Inflammatory macrophage treated with lipopolysaccharide for 1 hour (primary cell): ENCODE data around the gene RASSF3.
"Not testable (repeated sequence)": the region's sequence is repeated elsewhere in the genome, so short reads cannot be mapped to it uniquely, and the experiment has no call there.

Source experiments
- DNase-seq, 2 donors: peaks; one replicate each; pipeline ENCODE4 v3.0.0-alpha.2; 2020 to 2022

RASSF3 gene

GRCh38 chr12:64672925-64673409 lies 62.7 kb downstream of the RASSF3 start:
- no peak for DNase-seq

DNA sequence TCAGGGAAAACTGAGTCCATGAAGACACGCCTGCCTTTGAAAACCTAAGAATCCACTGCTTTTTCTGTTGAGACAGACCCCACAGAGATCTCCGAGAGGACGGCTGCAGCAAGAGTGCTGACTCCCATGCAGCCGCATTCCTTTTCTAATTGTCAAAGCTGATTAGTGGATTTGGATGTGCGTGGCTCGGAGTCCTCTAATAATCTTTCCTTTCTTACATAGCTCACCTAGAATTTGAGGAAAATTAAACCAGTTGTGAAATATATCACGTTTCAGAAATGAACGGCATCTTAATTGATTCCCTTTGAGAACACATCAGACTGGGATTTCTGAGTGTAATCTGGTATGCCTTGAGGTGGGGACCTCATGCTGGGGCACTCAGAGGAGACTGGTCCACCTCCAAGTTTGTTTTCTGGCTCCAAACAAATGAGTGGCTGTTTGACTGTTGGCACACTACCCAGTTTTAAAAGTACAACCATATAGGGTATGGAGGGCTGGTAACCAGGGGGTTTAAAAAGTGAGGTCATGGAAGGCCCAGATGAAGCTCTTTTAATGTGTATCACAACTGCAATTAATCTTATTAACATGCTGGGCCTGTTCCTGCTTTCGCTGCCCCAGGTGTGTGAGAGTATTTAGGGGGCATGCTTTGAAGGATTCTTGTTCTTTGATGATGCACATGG lies 63.3 kb downstream of the RASSF3 start:
- DNase-seq, result no peak

DNA sequence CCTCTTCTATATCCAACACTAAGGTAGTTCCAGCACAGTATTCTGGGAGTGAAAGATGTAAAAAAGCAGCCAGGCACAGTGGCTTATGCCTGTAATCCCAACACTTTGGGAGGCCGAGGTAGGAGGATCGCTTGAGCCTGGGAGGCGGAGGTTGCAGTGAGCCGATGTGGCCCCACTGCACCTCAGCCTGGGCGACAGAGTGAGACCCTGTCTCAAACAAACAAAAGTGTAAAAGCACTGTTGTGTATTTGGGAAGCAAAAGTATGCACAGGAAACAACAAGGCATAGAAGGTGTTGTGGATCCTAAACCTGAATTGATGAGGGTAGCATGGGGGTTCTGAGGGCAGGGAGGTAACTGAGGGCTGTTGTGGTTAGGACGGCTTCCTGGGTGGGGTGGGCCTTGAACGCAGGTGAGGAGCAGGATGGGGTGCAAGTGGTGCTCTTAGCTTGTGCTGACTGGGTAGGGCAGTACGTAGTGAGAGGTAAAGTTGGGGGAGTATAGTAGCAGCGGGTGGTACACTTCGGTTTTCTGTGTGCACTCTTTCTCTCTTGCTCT lies 64.2 kb downstream of the RASSF3 start:
- no peak for DNase-seq

DNA sequence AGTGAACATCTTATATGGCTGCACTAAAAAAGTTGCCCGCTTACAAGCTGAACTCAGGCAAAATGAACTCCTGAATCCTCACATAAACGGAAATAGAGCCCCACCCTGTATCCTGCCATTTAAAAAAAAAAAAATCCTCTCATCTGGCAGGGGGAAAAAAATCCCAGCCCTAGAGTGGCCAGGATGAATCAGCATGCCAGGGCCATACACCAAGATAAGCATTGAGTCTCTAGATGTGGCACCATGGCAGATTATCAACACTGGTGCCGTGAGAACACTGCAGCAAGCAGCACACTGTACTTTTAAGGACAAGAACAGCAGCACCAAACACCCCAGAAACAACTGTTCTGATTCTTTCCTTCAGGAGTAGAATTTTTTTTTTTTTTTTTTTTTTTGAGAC lies 65.5 kb downstream of the RASSF3 start:
- DNase-seq, result no peak

- no peak for DNase-seq
These were observed 68.0 kb downstream of the RASSF3 start for GRCh38 chr12:64678248-64678647.

- no peak for DNase-seq
These were observed 68.5 kb downstream of the RASSF3 start for GRCh38 chr12:64678835-64679234.

DNA sequence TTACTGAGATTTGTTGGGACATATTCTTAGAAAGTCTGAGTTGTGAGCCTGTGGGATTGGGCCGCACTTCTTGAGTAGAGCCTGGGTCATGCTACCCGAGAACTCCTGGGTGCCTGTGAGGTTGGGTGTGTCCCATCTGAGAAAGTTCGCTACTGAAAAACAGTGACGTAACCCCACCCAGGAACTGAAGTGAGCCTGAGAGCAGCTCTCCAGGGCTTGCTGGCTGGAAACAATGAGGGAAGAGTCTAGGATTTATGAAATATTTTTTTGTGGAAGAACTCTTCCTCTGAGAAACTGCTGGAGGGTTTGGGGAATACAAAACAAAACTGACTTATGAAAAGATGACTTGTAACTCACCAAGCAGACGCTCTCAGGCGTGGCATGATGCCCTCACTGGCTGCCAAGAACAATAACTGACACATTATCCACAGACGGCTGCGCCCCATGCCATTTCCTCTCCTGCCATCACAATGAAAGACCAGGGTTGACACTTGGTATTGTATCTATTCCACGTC lies 69.2 kb downstream of the RASSF3 start:
- peak; percentile 44 to 53 for DNase-seq

DNA sequence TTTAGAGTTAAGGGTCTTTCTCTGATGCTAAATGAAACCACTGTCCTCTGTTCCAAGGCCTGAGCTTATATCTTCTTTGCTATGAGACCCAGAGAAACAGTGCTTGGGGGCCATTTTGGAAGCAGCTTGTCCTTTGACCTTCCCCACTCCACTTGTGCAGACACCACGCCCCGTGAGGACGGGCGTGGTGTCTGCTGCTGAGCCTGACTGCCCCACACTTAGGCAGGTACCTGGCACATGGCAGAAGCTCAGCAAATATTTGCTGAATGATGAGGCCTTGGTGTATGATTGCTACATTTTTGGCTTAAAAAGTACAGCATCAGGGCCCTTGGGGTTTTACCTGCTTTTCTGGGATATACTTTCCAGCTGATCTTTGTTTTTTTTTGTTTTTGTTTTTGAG lies 69.9 kb downstream of the RASSF3 start:
- no peak for DNase-seq

DNA sequence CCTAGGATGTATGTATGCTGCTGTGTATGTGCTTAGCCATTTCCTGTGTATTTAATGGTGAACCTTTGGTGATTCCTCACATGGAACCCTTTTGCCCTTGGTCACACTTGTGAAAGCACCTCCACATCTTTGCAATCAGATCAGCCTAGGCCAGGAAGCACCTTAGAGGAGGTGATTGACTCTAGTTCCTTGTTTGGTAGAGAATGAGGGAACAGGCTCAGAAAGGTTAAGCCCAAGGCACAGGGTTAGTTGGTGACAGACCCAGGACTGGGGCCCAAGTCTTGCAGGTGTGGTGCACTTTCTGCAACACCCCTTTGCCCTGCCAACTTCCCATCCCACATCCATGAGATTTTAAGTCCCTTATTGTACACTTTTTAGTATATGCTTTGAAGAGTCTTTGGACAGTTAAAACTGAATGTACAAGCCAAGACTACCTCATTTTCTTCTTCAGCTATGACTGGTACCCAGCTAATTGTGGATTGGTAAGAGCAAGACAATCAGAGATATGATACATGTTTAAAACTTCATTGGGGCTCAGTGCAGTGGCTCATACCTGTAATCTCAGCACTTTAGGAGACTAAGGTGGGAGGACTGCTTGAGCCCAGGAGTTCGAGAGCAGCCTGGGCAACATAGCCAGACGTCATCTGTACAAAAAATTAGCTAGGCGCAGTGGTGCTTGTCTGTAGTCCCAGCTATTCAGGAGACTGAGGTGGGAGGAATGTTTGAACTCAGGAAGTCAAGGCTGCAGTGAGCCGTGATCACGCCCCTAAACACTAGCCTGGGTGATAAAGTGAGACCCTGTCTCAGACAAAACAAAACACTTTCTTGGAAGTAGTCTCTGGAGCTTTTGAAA lies 71.1 kb downstream of the RASSF3 start:
- no peak for DNase-seq

- no peak for DNase-seq
These were observed 72.4 kb downstream of the RASSF3 start for GRCh38 chr12:64682572-64683277.

DNA sequence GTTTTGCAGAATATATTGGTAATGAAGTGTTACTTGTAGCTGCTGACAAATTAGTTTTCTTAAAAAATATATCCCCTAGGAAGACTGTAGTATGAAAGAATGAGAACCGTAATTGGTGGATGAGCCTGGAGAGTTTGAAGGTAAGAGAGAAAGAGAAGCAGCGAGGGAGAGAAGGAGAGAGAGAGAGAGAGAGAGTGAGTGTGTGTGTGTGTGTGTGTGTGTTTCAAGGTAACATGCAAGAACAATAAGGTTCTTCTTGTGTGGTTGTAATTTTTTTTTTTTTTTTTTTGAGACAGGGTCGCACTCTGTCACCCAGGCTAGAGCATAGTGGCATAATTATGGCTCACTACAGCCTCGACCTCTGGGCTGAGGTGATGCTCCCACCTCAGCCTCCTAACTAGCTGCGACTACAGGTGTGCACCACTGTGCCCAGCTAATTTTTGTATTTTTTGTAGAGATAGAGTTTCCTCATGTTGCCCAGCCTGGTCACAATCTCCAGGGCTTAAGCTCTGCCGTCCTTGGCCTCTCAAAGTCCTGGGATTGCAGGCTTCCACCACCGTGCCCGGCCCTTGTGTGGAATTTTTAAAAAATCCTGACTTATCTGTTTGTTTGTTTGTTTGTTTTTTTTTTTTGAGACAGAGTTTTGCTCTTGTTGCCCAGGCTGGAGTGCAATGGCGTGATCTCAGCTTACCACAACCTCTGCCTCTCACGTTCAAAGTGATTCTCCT lies 73.7 kb downstream of the RASSF3 start:
- no peak for DNase-seq

GRCh38 chr12:64685050-64685449 lies 74.8 kb downstream of the RASSF3 start:
- no peak for DNase-seq

GRCh38 chr12:64685605-64686004 lies 75.3 kb downstream of the RASSF3 start:
- DNase-seq, result no peak

- DNase-seq, result no peak
These were observed 77.5 kb downstream of the RASSF3 start for GRCh38 chr12:64687816-64688215.

GRCh38 chr12:64688219-64688618 lies 77.9 kb downstream of the RASSF3 start:
- DNase-seq, result no peak

DNA sequence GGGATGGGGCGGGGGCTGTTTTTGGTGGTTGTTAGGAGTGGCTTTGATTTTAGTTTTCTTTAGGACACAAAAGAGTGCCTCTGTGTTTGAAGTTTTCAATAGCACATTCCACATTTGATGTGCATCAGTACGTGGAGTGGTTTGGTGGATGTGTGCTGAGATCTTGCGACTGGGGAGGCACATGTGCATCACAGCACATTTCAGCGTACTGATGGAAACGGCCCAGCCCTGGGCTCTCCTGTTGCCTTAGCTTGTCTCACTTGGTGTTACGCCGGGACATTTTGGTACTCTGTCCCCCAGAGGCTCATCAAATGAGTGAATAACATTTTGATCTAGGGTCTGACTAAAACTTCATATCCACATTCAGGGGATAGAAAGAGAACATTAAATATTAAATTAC lies 78.4 kb downstream of the RASSF3 start:
- DNase-seq, result no peak

DNA sequence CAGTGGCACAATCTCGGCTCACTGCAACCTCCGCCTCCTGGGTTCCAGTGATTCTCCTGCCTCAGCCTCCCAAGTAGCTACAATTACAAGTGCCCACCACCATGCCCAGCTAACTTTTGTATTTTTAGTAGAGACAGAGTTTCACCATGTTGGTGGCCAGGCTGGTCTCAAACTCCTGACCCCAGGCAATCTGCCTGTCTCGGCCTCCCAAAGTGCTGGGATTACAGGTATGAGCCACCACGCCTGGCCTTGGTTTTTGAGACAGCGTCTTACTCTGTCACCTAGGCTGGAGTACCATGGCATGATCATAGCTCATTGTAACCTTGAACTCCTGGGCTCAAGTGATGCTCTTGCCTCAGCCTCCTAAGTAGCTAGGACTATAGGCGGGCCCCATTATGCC lies 79.9 kb downstream of the RASSF3 start:
- not testable (repeated sequence) for DNase-seq

DNA sequence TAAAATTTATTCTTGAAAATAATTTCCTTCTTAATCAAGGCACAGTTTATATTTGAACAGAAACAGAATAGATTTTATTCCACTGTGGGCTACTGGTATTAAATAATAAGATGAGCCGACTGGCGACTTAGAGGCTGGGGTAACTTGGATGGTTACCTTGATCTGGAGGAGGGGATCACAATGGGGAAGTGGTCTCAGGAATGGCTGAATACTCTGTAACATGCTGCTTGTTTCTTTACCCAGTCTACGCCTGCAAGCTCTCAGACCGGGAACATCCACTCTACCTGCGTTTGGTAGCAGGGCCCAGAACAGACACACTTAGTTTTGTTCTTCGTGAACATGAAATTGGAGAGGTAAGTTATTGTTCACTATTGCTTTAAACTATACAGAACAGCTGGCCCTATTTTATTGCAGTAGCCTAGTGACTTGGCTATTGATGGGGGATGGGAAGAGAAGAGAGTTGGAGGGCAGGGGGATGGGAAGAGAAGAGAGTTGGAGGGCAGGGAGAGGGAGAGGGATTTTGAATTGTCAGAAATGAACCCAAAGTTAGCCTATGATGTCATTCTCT lies 81.0 kb downstream of the RASSF3 start:
- no peak for DNase-seq

DNA sequence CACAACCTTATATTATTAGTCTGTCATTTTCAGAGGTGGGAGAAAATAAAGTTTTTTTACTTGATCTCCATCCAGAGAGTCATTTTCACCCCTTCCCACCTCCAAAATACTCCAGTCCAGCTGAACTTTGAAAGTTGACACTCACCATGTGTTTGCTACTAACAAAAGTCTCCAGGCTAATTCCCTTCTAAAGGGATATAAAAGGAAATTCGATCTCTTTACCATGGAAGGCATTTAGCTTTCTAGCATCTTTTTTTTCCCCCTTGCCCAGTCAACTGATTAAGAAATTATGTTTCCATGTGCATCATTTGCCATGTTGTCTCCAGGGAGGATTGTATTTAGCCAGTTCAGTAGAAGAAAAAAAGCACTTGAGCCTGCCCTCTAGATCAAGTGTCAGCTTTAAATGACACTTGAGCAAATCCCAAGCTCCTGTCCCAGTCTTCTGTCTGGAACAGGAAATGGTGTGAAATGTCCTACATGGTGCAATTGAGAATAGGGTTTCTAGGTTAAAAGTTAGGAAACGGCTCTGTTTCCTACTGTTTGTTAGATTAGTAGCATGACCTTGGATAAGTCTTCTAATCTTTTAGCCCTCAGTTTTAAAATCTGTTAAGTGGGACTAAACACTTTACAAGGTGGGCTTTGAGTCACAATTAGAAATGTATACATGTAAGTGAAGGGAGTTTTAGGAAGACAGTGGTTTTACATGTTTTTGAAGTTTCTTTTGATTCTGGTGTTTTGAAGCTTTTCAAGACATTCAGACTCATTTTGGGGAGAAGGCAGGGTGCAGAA lies 81.7 kb downstream of the RASSF3 start:
- peak; percentile 39 to 69 for DNase-seq

DNA sequence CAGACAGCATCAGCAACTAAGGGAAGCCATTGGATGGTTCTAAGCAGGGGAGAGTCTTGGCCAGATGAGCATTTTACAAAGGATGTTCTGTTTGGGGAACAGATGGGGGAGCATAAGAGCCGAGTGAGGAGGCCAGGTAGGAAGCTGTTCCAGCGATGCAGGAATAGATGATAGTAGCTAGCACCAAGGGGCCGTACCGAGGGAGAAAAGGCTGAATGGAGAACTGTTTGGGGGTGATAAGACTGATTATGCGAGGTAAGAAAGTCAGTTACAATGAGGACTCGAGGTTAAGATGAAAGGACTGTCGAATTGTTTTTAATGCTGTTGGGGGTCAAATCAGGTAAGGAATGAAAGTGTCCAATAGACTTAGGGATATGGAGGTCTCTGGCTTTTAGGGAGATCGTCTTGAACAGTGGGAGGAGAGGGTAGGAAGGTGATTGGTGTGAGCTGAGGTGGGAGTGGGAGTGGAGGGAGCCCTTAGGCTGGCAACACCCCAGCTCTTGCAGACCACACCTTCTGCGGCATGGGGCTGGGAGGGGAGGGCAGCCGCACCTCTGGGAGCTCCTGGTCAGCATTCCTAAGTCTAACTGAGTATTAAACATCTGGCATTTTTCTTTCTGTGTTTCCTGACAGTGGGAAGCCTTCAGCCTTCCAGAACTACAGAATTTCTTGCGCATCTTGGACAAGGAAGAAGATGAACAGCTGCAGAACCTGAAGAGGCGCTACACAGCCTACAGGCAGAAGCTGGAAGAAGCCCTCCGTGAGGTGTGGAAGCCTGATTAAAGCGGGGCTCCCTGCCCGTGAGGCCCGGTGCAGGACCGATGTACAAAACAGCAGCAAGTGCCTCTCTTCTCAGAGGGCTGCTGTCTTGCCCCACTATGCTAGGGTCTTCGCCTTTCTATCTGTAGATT lies 84.1 kb downstream of the RASSF3 start:
- DNase-seq, result no peak
